Activated T-helper 1 cell treated with anti-CD3 and anti-CD28 coated beads, Interleukin-2, amount 50 U/mL, for 16 hours (primary cell): ENCODE measurements around the gene PDCD5.
"Not testable (repeated sequence)": the region's sequence is repeated elsewhere in the genome, so short reads cannot be mapped to it uniquely, and the experiment has no call there.

Experiments
- DNase-seq, 2 donors: peaks; one replicate each; pipeline ENCODE4 v3.0.0-alpha.2; 2020; ENCODE audit warnings: low read depth in 1 of 2, low spot score in 1 of 2

The PDCD5 gene

DNA sequence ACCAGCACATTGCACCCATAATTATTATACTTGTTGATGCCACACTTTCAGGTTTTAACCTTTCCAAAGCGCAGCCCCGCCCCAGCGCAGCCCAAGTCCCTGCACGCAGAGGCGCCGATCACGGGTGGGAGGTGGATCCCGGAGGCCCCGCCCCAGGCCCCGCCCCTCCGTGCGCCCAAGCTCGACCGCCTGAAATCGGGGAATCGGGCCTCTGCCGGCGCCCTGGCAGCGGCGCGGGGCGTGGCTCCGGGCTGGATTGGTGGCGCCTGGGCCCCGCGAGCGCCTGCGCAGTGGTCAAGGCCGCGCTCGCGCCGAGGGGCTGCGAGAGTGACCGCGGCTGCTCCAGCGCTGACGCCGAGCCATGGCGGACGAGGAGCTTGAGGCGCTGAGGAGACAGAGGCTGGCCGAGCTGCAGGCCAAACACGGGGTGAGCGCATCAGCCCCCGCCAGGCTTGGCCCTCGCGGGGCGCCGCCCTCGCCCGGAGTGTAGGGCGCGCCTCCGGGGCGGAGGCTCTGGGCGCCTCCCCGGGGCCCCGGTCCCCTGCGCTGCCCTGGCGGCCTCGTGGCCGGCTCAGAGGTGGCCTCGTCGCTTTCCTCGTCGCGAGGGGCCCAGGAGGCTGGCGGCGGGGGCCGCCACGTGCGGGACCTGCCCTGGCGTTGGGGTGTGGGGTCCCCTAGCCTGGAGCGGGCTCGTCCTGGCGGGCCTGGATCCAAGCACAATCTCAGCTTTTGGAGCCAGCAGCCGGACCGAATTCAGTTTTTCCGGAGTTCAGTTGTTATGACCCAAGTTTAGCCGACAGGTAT, at the start of gene PDCD5:
Gene PDCD5, plus strand, starts transcription at position 290 of the 804 bp plus-strand sequence. Its CDS starts 72 bp downstream, at position 362.
- peak; percentile 97 for DNase-seq

- no peak for DNase-seq
These were observed 48.8 kb upstream of the PDCD5 start for GRCh38 chr19:32532233-32532632.

DNA sequence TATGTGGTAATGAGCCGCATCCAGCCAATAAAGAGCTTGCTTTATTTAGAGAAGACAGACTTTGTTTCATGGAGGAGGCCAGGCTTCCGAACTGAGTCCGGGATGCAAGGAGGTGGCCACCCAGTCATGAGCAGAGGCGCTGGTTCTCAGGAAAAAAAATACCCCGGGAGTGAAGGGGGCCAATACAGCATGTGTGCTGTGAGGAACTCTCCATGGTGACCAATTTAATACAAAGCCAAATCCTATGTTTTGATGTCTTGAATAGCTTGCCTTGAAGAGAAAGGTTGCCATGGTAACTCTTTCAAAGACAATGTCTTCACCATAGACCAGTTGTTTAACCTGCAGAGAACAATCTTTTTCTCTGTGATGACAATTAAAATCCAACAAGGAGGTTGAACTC, 43.4 kb upstream of the PDCD5 start:
- DNase-seq = no peak

GRCh38 chr19:32539240-32539916, 41.6 kb upstream of the PDCD5 start:
- no peak for DNase-seq

- no peak for DNase-seq
These were observed 40.4 kb upstream of the PDCD5 start for GRCh38 chr19:32540621-32541020.

DNA sequence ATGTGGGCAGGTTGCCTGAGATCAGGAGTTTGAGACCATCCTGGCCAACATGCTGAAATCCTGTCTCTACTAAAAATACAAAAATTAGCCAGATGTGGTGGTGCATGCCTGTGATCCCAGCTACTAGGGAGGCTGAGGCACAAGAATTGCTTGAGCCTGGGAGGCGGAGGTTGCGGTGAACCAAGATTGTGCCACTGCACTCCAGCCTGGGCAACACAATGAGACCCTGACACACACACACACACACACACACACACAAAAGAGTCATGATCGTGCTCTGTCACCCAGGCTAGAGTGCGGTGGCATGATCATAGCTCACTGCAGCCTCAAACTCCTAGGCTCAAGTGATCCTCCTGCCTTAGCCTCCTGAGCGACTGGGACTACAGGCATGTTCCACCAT, 39.6 kb upstream of the PDCD5 start:
- DNase-seq = not testable (repeated sequence)

- DNase-seq = no peak
These were observed 38.4 kb upstream of the PDCD5 start for GRCh38 chr19:32542477-32543108.

- no peak for DNase-seq
These were observed 37.7 kb upstream of the PDCD5 start for GRCh38 chr19:32543115-32543900.

DNA sequence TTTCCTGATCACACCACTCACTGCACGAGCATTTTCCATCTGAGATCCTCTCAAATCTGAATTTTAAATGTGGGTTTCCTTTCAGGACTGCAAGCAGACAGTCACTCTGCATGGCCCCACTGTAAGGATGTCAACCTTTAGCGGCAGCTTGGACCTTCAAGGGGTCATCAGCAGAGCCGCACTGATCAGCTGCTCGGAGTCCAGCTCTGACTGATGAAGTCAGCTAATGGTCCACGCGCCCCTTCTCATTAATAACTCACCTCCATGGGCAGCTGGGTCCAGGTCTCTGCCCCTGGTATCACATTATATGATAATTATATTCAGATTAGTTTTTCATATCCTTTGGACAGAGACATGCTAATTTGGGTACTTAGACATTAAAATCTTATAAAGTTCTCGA, 36.1 kb upstream of the PDCD5 start:
- DNase-seq = no peak

- no peak for DNase-seq
These were observed 30.3 kb upstream of the PDCD5 start for GRCh38 chr19:32550666-32551065.

DNA sequence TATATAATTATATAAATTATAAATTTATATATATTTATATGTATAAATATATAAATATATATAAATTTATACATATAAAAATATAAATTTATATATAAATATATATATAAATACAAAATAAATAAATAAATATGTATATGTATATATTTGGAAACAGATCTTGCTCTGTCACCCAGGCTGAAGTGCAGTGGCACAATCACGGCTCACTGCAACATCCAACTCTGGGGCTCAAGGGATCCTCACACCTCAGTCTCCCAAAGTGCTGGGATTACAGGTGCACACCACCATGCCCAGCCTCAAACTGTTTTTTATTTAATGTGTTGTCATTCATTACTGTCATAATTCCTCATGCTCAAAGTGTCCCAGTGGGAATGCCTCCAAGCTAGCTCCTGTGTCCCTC, 25.2 kb upstream of the PDCD5 start:
- no peak for DNase-seq

GRCh38 chr19:32558607-32559228, 22.3 kb upstream of the PDCD5 start:
- DNase-seq = no peak

- no peak for DNase-seq
These were observed 17.2 kb upstream of the PDCD5 start for GRCh38 chr19:32563761-32564160.

DNA sequence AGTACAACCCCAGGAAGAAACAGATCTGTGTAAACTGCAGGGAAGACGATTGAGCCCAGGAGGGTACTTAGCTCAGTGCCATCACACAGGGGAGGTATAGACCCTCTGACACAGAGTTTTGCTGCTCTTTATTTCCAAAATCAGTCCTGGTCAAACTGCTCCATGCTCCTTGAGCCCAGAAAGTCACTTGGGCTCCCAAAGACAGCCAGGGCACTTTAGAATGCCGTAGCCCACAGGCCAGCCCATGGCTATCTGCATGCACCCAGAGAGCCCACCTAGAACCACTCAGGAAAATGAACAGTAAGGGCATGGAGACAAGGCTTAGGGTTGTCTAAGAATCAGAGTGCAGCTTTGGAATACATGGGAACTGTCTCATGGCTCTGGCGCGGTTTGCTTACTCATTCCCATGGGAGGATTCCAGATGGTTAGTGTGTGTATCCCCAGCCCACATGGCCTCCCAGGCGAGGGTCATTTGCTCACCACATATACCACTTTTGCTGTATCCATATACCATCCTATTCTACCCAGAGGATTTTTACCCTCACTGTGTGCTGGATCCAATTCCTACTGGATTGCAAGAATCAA, 14.7 kb upstream of the PDCD5 start:
- DNase-seq = no peak

GRCh38 chr19:32567486-32567885, 13.5 kb upstream of the PDCD5 start:
- DNase-seq = no peak

DNA sequence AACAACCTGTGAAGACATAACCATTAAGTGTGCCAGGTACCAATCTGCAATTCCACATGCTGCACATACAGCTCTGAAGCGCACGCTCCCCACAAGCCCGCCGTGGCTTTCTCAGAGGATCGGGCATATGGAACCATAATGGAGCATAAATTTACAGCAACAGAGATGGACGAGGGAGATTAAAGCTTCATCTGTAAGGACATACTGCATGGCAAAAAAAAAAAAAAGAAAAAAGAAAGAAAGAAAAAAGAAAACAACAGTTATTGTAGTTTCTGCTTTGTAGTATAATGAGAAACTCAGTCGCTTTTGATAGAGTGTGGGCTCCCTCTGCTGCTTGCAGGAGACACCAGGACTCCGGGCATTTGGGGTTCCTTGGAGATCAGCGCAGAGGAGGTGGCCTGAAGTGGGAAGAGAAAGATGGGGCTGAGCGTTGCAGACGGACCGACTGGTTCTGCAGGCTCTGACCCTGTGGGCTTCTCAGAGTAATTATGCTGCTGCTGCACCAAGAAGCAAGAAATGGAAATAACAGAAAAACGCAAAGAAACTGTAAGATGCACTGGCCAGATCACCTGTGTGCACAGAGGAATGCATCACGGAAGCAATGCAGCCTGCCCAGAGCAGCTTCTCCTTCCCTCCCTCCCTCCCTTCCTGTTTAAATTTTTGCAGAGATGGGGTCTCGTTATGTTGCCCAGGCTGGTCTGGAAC, 10.8 kb upstream of the PDCD5 start:
- peak in 1 of 2 donors; percentile 14 for DNase-seq

- DNase-seq = not testable (repeated sequence)
These were observed 9.4 kb upstream of the PDCD5 start for GRCh38 chr19:32571471-32572075.

- DNase-seq = not testable (repeated sequence)
These were observed 8.1 kb upstream of the PDCD5 start for GRCh38 chr19:32572700-32573491.

DNA sequence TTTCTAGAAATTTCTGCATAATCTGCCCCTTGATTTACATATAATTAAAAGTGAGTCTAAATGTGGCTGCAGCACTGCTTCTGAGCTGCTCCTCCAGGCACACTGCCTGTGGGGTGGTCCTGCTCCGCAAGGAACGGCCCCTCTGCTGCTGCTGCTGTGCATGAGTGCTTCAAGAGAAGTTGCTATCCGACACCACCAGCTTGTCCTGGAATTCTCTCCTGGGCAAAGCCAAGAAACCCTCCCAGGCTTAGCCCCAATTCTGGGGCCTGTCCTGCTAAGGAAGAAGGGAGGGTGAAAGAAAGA, 7.5 kb upstream of the PDCD5 start:
- no peak for DNase-seq
